BLaER1 treated with 17β-estradiol and CSF1 and Interleukin-3, amounts not matched to agents 10 nM and 100 nM (cell line): Measurements from ENCODE around the gene PRSS23.

Experiments
- H3K27ac ChIP-seq, 11 experiments: shearing (Covaris generic); formaldehyde crosslinking; 2 replicates each; pipeline ENCODE4 v1.8.1; 2022
- H3K27me3 ChIP-seq, 11 experiments: shearing (Covaris generic); formaldehyde crosslinking; 2 replicates each; pipeline ENCODE4 v1.8.1; 2022
- H3K36me3 ChIP-seq, 11 experiments: shearing (Covaris generic); formaldehyde crosslinking; 2 replicates each; pipeline ENCODE4 v1.8.1; 2022
- H3K4me1 ChIP-seq, 10 experiments: shearing (Covaris generic); formaldehyde crosslinking; 2 replicates each; pipeline ENCODE4 v1.8.1; 2022
- H3K4me2 ChIP-seq, 11 experiments: shearing (Covaris generic); formaldehyde crosslinking; 2 replicates each; pipeline ENCODE4 v1.8.1; 2022
- H3K4me3 ChIP-seq, 10 experiments: shearing (Covaris generic); formaldehyde crosslinking; 2 replicates each; pipeline ENCODE4 v1.8.1; 2022
- H3K9ac ChIP-seq, 11 experiments: shearing (Covaris generic); formaldehyde crosslinking; 2 replicates each; pipeline ENCODE4 v1.8.1; 2022
- H3K9me3 ChIP-seq, 11 experiments: shearing (Covaris generic); formaldehyde crosslinking; replicated peaks in 1 of 11; 2 replicates each; pipeline ENCODE4 v1.8.1; 2022
- H4K20me1 ChIP-seq, 11 experiments: shearing (Covaris generic); formaldehyde crosslinking; 2 replicates each; pipeline ENCODE4 v1.8.1; 2022
- Cebpa-rat ChIP-seq, 11 experiments: shearing (Covaris generic); IDR thresholded peaks; 2 replicates each; pipeline ENCODE4 v1.8.1; 2022

PRSS23 gene

GRCh38 chr11:86787656-86788055 lies 12.7 kb upstream of the PRSS23 start:
- Histone ChIP-seq H3K27me3 (no peaks in the 10 kb centered on the region), H4K20me1 (no peaks in the 10 kb centered on the region), H3K27ac (no peak overlapping the region), H3K9ac (no peak overlapping the region), H3K9me3 (no peaks in the 10 kb centered on the region), H3K4me2 (no peak overlapping the region), H3K4me3 (no peak overlapping the region), H3K4me1 (no peaks in the 10 kb centered on the region), H3K36me3 (no peaks in the 10 kb centered on the region)
- no peak for TF ChIP-seq Cebpa-rat (IDR thresholded peaks at IDR 0.05)

GRCh38 chr11:86790195-86790725 lies 10.1 kb upstream of the PRSS23 start:
- no peak overlapping the region for H3K9ac ChIP-seq
- no peak for TF ChIP-seq Cebpa-rat (IDR thresholded peaks at IDR 0.05)
- H3K9me3 ChIP-seq = no peaks in the 10 kb centered on the region
- no peaks in the 10 kb centered on the region for H3K36me3 ChIP-seq
- H3K27me3 ChIP-seq = no peaks in the 10 kb centered on the region
- no peak overlapping the region for H3K4me3 ChIP-seq
- no peaks in the 10 kb centered on the region for H4K20me1 ChIP-seq
- H3K4me1 ChIP-seq = no peaks in the 10 kb centered on the region
- H3K27ac ChIP-seq = no peak overlapping the region
- H3K4me2 ChIP-seq = no peak overlapping the region

GRCh38 chr11:86790867-86791849 lies 9.2 kb upstream of the PRSS23 start:
- Histone ChIP-seq H3K27me3 (no peaks in the 10 kb centered on the region), H3K36me3 (no peaks in the 10 kb centered on the region), H3K4me2 (no peak overlapping the region), H3K4me3 (no peak overlapping the region), H3K9me3 (no peaks in the 10 kb centered on the region), H3K27ac (no peak overlapping the region), H3K4me1 (no peaks in the 10 kb centered on the region), H4K20me1 (no peaks in the 10 kb centered on the region), H3K9ac (no peak overlapping the region)
- TF ChIP-seq Cebpa-rat (IDR thresholded peaks at IDR 0.05) = no peak

- no peak overlapping the region for H3K27ac ChIP-seq
- no peak overlapping the region for H3K9ac ChIP-seq
- no peaks in the 10 kb centered on the region for H3K9me3 ChIP-seq
- H3K4me3 ChIP-seq = no peak overlapping the region
- no peaks in the 10 kb centered on the region for H3K36me3 ChIP-seq
- H3K4me1 ChIP-seq = no peaks in the 10 kb centered on the region
- H3K4me2 ChIP-seq = no peak overlapping the region
- no peaks in the 10 kb centered on the region for H3K27me3 ChIP-seq
- no peak for TF ChIP-seq Cebpa-rat (IDR thresholded peaks at IDR 0.05)
- no peaks in the 10 kb centered on the region for H4K20me1 ChIP-seq
Measured at GRCh38 chr11:86792150-86792549, 8.2 kb upstream of the PRSS23 start.

GRCh38 chr11:86793307-86793706 lies 7.0 kb upstream of the PRSS23 start:
- H3K4me3 ChIP-seq = no peak overlapping the region
- H3K36me3 ChIP-seq = no peaks in the 10 kb centered on the region
- H3K27ac ChIP-seq = no peak overlapping the region
- H3K9ac ChIP-seq = no peak overlapping the region
- H4K20me1 ChIP-seq = no peaks in the 10 kb centered on the region
- H3K9me3 ChIP-seq = no peaks in the 10 kb centered on the region
- no peaks in the 10 kb centered on the region for H3K27me3 ChIP-seq
- H3K4me1 ChIP-seq = no peaks in the 10 kb centered on the region
- no peak overlapping the region for H3K4me2 ChIP-seq
- TF ChIP-seq Cebpa-rat (IDR thresholded peaks at IDR 0.05) = no peak

GRCh38 chr11:86795511-86795910 lies 4.8 kb upstream of the PRSS23 start:
- TF ChIP-seq Cebpa-rat (IDR thresholded peaks at IDR 0.05) = no peak
- no peak overlapping the region for H3K27ac ChIP-seq
- H3K4me1 ChIP-seq = peaks cover 0 to 4% (median under 1%) of the 10 kb centered on the region in 10 experiments; a peak in 8 of 20 replicates
- H3K4me2 ChIP-seq = no peak overlapping the region
- H4K20me1 ChIP-seq = no peaks in the 10 kb centered on the region; a peak in 1 of 22 replicates
- no peak overlapping the region for H3K9ac ChIP-seq
- H3K36me3 ChIP-seq = no peaks in the 10 kb centered on the region
- no peak overlapping the region for H3K4me3 ChIP-seq
- H3K9me3 ChIP-seq = no peaks in the 10 kb centered on the region
- peaks cover 8 to 15% (median 10%) of the 10 kb centered on the region in 11 experiments for H3K27me3 ChIP-seq

GRCh38 chr11:86795949-86796348 lies 4.4 kb upstream of the PRSS23 start:
- Histone ChIP-seq H3K9ac (no peak overlapping the region), H3K4me1 (peaks cover 3 to 8% (median 5%) of the 10 kb centered on the region in 10 experiments; a peak in 11 of 20 replicates), H3K27ac (no peak overlapping the region), H3K27me3 (peaks cover 12 to 19% (median 15%) of the 10 kb centered on the region in 11 experiments), H4K20me1 (peaks cover 0 to 4% (median 0%) of the 10 kb centered on the region in 11 experiments; a peak in 2 of 22 replicates), H3K36me3 (no peaks in the 10 kb centered on the region), H3K4me3 (no peak overlapping the region), H3K4me2 (no peak overlapping the region), H3K9me3 (no peaks in the 10 kb centered on the region)
- TF ChIP-seq Cebpa-rat (IDR thresholded peaks at IDR 0.05) = no peak

GRCh38 chr11:86797133-86797532 lies 3.2 kb upstream of the PRSS23 start:
- H3K27me3 ChIP-seq = peaks cover 24 to 31% (median 27%) of the 10 kb centered on the region in 11 experiments
- no peak for TF ChIP-seq Cebpa-rat (IDR thresholded peaks at IDR 0.05)
- H3K4me1 ChIP-seq = peaks cover 4 to 9% (median 6%) of the 10 kb centered on the region in 10 experiments; a peak in 11 of 20 replicates
- no peak overlapping the region for H3K27ac ChIP-seq
- H3K4me2 ChIP-seq = no peak overlapping the region
- peaks cover 0 to 4% (median 0%) of the 10 kb centered on the region in 11 experiments; a peak in 2 of 22 replicates for H4K20me1 ChIP-seq
- H3K9ac ChIP-seq = no peak overlapping the region
- H3K4me3 ChIP-seq = no peak overlapping the region
- H3K9me3 ChIP-seq = no peaks in the 10 kb centered on the region
- H3K36me3 ChIP-seq = no peaks in the 10 kb centered on the region

GRCh38 chr11:86798988-86799387 lies 1.4 kb upstream of the PRSS23 start:
- peaks cover 0 to 4% (median 0%) of the 10 kb centered on the region in 11 experiments; a peak in 2 of 22 replicates for H4K20me1 ChIP-seq
- no peak overlapping the region for H3K4me3 ChIP-seq
- TF ChIP-seq Cebpa-rat (IDR thresholded peaks at IDR 0.05) = no peak
- H3K4me2 ChIP-seq = no peak overlapping the region
- no peak overlapping the region for H3K9ac ChIP-seq
- no peaks in the 10 kb centered on the region for H3K9me3 ChIP-seq
- no peak overlapping the region for H3K27ac ChIP-seq
- H3K4me1 ChIP-seq = peaks cover 4 to 9% (median 6%) of the 10 kb centered on the region in 10 experiments; a peak in 11 of 20 replicates
- H3K27me3 ChIP-seq = peaks cover 25 to 33% (median 29%) of the 10 kb centered on the region in 11 experiments
- H3K36me3 ChIP-seq = no peaks in the 10 kb centered on the region
